GM18951 (cell line): ENCODE results near the gene SERPINI1.

Experiments used
- POLR2A ChIP-seq: IDR thresholded peaks from 4 replicates; pipeline ENCODE4 v1.6.1; 2011; ENCODE audit warnings: mild to moderate bottlenecking; ENCODE audit not compliant: insufficient read length, insufficient read depth; ENCODE audit errors: extremely low read depth
- in situ Hi-C: fragments of 300-500 bp; cut with MboI; formaldehyde crosslinking; loops from one replicate; pipeline ENCODE4 v1.12.0; 2022; ENCODE audit warnings: low sequenced_read_pairs, mixed read lengths, inconsistent platforms; ENCODE audit not compliant: unreplicated experiment

SERPINI1 gene

DNA sequence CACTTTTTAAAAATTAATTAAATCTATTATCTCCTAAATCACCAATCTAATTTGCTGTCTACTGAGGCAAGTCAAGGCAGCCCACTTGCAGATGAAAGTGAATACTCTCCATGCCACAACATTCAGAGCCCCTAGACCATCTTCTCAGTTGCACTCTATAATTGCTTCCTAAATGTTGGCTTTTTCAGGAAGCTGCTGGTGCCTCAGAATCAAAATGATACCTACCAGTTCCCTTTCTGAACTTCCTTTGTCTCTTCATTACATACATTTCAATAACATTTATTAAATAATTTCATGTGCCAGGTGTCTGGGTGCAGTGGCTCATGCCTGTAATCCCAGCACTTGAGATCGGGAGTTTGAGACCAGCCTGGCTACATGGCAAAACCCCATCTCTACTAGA is 124.1 kb downstream of the SERPINI1 start:
- in situ Hi-C loops, result no loop called here
- TF ChIP-seq POLR2A, result no peak

DNA sequence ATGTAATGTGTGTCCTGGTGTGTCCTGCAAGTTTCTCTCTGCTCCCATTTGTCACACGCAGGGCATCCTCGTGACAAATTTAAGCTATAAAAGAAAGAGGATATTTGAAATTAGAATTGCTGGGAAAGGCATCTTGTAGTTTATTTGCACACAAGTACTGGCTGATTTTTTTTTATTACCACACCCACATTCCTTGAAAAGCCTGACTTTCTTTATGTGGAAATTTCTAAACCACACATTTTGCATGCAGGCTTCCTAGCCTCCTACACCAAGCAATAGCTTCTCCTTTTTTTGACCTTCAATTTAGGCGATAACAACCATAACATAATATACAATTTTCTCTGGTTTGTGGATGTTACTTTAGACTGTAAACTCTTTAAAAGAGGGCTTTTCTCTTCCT is 126.1 kb downstream of the SERPINI1 start:
- in situ Hi-C loops, result no loop called here

DNA sequence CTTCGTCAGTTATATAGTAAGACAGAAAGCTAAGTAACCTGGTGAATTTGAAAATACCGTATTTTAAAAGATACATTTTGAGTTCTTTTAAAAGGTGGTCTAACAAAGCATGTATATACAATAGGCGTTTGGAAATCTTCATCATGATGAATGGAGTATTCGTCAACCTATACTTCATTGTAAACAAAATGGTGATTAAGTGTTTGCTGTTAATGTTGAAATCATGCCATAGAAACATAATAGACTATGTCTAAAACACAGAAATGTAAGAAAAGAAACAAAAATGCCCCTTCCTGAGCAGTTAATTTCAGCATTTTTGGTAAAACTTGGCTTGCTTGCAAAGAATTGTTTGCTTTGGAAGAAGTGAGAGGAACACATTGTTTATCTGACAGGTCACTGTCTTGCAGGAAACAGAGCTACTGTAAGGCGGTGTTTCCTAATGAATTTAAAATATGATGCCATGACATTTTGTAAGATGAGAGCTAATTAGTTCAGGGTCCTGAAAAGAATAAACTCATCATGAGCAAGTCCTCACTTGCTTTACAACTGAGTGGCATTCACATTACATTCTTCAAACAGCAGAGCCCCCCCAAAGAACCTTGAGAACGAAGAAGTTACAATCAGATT is 126.7 kb downstream of the SERPINI1 start:
- in situ Hi-C loops, result no loop called here
- TF ChIP-seq POLR2A, result no peak

More for the DNA sequence above, 126.1 kb downstream of the SERPINI1 start:
- no peak for TF ChIP-seq POLR2A

DNA sequence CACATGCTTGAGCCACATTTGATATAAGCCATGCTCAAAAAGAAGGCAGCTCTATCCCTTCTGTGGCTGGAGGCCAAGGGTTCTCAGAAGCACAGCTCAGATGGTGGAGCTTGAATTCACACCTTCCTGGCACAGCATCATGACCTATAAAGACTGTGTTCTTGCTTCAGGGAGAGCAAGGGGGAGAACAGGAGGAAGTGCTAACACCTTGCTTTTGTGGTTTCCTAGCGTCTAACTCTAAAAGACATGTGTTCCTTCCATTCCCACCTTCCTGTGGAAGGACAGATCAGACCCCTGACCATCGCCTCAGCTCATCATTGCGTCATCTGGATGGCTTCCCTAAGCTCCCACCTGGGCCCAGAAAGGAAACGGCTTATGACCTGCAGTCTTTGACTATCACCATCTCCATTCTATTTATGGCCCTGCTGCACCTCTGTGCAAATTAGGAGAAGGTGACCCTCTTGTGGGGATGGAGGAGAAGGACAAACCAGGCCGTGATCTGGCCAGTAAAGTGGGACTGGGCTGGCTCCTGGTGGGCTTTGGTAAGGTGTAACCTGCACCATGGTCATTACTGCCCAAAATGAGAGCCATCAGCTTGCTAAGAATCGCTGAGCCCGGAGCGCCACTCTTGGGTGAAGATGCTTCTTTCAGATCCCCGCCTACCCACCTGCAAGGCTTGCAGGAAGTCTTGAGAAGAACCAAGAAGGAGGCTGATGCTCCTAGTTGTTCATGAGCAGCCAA is 128.5 kb downstream of the SERPINI1 start:
- in situ Hi-C loops, result no loop called here
- TF ChIP-seq POLR2A, result no peak

DNA sequence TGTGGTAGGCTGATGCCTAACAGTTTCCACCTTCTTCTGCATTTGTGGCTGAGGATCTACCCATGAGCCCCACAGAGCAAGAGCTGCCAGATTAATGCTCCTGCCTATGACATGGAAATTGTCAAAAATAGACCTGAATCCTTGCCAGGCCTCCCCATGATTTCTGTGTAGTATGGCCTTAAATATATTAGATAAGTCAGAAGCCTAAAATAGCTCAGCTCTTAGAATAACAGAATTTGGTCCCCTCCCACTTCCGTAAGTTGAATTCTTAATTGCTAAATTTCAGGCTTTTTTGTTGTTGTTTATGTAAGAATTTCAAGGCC is 129.0 kb downstream of the SERPINI1 start:
- in situ Hi-C loops, result no loop called here
- no peak for TF ChIP-seq POLR2A

GRCh38 chr3:167866331-167866730 is 130.8 kb downstream of the SERPINI1 start:
- no peak for TF ChIP-seq POLR2A
- in situ Hi-C loops, result no loop called here

GRCh38 chr3:167867981-167868380 is 132.5 kb downstream of the SERPINI1 start:
- TF ChIP-seq POLR2A, result no peak
- in situ Hi-C loops, result no loop called here

DNA sequence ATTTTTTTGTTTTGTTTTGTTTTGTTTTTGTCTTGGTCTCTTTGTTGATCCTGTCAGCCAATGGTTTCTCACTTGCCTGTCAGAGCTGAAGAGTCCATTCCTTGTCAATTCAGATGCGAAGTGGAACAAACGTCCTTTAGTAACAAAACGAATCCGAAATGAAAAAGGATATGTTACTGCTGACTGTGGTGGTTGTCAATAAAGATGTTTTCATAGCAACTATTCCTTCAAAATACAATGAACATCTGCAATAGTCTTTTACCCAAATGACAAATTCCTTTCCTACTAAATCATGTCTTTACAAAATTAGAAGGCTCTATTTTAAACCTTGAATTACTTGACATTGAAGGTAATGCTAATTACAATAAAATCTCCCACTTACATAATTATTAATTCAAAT is 134.7 kb downstream of the SERPINI1 start:
- in situ Hi-C loops, result no loop called here
- TF ChIP-seq POLR2A, result no peak

GRCh38 chr3:167870759-167871158 is 135.2 kb downstream of the SERPINI1 start:
- TF ChIP-seq POLR2A, result no peak
- in situ Hi-C loops, result no loop called here

GRCh38 chr3:167872032-167872431 is 136.5 kb downstream of the SERPINI1 start:
- no peak for TF ChIP-seq POLR2A
- in situ Hi-C loops, result no loop called here

DNA sequence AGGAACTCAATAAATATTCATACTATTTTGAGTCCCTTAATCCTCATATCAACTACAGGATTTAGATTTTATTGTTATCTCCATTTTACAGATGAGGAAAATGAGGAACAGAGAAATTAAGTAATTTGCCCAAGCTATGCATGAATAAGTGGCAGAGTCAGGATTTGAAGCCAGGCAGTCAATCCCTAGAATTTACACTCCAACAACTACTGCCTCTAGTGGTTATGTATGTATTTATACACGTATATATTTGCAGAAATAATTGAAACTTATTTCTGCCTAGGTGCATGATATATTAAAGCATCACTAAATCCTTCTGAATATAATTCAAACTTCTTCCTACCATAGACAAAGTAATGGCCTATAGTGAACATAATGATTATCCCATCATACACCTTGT is 137.4 kb downstream of the SERPINI1 start:
- in situ Hi-C loops, result no loop called here

DNA sequence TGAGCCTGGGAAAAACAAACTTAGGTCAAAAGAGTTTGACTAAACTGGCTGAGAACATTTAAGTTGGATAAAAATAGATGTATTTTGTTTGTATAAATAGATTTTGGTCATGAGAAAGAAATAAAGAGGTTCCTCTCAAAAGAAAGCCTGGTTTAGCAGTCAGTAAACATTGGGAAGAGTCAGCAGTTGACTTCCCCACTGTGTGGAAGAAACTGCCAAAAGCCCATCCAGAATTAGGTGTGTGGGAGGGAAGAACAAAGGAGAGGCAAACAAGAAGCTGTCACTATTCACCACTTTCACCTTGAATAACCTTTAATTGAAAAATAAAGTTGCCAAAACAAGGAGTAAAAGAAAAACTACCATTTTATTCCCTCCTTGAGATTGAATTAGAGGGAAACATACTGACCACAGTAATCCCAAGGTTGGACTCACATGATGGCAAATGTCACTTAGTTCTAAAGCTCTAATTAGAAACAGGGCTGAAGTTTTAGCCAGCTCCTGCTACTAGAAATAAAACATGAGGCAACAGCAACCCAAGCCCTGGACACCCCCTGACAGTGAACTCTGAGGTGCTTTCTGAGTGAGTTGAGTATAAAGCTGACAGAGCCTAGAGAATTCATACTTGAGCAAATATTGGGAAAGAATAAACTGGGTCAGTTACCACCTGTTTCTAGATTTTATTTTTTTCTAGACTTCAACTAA is 139.3 kb downstream of the SERPINI1 start:
- in situ Hi-C loops, result loop anchor here (25.0 kb wide), 1 partner anchor 488 kb away; the partner anchor contains the start of gene ZBBX
- TF ChIP-seq POLR2A, result no peak

More for the DNA sequence above, 137.4 kb downstream of the SERPINI1 start:
- no peak for TF ChIP-seq POLR2A
